GM18867 (cell line): ENCODE measurements around the gene CNOT3.
A peak's percentile ranks its signal among the peaks of the same experiment; 100 is the strongest.
"Not testable (repeated sequence)": the region's sequence is repeated elsewhere in the genome, so short reads cannot be mapped to it uniquely, and the experiment has no call there.

ENCODE experiments used
- ATAC-seq: cut with Tn5 transposase; IDR thresholded peaks from one replicate; pipeline ENCODE4 v1.9.1; 2021; ENCODE audit warnings: mild to moderate bottlenecking, moderate library complexity; ENCODE audit not compliant: unreplicated experiment

CNOT3 gene

DNA sequence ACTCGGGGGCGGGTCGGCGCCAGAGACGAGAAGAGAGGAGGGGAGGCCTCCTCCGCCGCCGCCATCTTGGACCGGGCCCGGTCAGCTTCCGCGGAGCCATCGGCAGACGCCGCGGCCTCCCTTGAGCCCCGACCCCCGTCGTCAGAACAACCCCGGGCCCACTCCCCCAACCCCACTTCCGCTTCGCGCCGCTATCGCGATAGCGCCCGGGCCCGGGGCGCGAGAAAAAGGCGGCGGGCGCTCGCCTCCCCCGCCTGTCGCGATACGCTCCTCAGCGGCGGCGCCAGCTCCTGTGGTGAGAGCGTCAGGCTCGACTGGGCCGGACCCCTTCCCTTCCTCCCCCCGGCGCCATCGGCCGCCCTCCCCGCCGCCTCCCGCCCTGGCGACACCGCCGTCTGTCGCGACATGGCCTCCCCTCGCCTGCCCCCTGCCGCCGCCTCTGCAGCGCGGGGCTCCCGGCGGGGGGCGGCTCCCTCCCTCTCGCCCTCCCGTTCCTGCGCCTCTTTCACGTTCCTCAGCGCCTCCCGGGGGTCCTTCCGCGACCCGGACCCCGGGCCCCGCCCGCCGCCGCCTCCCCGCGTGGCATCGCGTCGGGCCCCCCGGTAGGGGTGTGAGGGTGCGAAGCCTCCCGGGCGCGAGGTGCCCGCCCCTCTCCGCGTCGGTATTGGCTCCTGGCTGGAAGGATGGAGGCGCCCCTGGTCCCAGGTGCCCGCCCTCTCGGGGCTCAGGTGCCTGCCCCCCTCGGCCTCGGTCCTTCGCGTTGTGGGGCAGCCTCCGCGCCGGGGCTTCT, at the start of gene CNOT3:
Gene CNOT3, plus strand, starts transcription at position 64 of the 790 bp plus-strand sequence. CDS start 5,217 bp downstream, outside the sequence.
- no peak for ATAC-seq

- no peak for ATAC-seq
Measured at GRCh38 chr19:54094426-54095000, 43.0 kb upstream of the CNOT3 start.

DNA sequence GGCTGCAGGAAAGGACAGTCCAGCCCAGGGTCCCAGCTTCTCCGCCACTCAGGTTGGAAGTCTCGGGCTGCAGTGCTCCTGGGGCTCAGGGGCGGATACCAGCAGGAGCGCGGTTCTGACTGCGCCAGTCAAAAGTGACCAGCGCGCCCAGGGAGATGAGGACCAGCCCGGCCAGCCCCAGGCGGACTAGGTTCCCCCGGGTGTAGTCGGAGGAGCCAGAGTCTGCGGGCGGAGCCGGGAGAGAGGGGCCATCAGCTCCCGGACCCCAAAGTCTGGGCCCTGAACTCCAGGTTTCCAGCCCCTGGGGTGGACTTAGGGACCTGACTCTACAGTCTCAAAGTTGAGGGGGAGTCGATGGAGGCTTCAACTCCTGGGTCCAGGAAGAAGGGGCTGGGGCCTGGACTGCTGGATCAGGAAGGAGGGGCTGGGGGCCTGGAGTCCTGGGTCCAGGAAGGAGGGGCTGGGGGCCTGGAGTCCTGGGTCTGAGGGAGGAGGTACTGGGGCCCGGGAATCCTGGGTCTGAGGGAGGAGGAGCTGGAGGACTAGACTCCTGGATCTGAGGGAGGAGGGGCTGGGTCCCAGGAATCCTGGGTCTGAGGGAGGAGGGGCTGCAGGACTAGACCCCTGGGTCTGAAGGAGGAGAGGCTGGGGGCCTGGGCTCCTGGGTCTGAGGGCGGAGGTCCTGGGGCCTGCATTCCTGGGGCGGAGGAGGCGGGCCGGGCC, 42.3 kb upstream of the CNOT3 start:
- no peak for ATAC-seq

DNA sequence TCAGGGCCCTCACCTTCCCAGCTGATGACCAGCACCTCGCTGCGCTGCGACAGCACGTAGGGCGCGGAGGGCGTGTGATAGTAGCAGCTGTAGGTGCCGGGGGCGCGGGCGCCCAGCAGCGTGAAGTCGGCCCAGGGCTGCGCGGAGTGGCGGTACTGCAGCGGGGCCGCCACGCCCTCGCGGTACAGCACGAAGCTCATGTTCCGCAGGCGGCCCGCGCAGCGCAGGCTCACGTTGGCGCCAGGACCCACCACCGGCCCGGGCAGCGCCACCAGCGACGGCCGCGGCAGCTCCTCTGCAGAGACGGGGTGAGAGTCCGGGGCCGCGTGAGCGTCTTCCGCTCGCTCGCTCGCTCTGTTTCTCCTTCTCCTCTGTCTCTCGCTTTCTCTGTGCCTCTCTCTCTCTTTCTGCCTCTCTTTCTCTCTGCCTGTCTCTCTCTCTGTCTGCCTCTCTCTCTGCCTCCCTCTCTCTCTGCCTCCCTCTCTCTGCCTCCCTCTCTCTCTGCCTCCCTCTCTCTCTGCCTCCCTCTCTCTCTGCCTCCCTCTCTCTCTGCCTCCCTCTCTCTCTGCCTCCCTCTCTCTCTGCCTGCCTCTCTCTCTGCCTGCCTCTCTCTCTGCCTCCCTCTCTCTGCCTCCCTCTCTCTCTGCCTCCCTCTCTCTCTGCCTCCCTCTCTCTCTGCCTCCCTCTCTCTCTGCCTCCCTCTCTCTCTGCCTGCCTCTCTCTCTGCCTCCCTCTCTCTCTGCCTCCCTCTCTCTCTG, 41.5 kb upstream of the CNOT3 start:
- not testable (repeated sequence) for ATAC-seq

GRCh38 chr19:54096617-54097106, 40.9 kb upstream of the CNOT3 start:
- ATAC-seq = no peak

- ATAC-seq = no peak
Measured at GRCh38 chr19:54099190-54099902, 38.2 kb upstream of the CNOT3 start.

- ATAC-seq = not testable (repeated sequence)
Measured at GRCh38 chr19:54099903-54100255, 37.7 kb upstream of the CNOT3 start.

GRCh38 chr19:54100561-54100960, 37.0 kb upstream of the CNOT3 start, which contains the start of gene OSCAR:
Gene OSCAR (minus strand): TSS chr19:54100803. CDS start chr19:54100792, 11 bp downstream.
- no peak for ATAC-seq

GRCh38 chr19:54102421-54103169, 35.0 kb upstream of the CNOT3 start, which contains the start of gene NDUFA3:
Gene NDUFA3 (plus strand): TSS chr19:54102855. CDS start chr19:54102879, 24 bp downstream.
- ATAC-seq = peak; percentile 93

GRCh38 chr19:54104998-54105715, 32.4 kb upstream of the CNOT3 start:
- ATAC-seq = no peak

DNA sequence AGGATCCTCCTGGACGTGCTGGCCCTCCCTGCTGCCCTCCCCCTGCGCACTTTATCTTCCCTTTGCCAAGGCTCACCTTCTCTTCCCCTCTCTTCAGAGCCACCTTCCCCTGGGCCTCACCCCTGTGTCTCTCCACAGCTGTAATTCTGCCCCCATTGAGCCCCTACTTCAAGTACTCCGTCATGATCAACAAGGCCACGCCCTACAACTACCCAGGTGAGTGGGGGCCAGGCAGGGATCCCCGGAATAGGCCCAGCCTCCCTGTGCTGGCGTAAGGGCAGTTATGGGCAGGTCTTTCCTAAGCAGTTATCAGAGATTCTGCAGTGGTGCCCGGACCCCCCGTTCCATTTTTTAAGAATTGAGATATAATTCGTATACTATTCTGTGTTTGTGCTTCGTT, 31.8 kb upstream of the CNOT3 start:
- ATAC-seq = no peak

- ATAC-seq = no peak
Measured at GRCh38 chr19:54106716-54107115, 30.8 kb upstream of the CNOT3 start.

DNA sequence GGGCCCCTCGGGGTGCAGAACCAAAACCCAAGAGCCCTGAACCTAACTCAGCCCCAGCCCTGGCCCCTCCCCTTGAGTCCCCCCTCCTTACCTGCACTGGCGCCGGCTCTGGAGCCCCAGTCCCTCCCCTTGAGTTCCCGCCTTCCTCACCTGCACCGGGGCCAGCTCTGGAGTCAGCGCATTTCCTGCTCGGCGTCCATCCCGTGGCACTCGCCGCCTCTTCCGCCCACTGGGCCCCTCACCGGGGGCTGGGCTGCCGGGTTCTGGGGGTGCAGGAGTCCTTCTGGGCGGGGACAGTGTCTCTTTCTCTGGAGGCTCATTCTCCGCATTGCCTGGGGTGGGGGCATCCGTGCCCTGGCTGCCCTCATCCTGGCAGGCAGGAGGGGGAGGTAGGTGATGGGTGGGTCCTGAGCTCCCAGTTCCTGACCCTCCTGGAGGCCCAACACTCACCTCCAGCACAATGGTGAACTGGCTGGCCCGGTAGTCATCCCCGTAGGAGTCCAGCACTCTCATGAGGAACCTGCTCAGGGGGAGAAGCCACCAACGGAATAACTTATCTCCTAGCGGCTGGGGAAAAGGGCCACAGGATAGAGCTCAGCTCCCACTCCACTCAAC, 29.6 kb upstream of the CNOT3 start:
- ATAC-seq = no peak

- ATAC-seq = no peak
Measured at GRCh38 chr19:54108496-54108895, 29.1 kb upstream of the CNOT3 start.

DNA sequence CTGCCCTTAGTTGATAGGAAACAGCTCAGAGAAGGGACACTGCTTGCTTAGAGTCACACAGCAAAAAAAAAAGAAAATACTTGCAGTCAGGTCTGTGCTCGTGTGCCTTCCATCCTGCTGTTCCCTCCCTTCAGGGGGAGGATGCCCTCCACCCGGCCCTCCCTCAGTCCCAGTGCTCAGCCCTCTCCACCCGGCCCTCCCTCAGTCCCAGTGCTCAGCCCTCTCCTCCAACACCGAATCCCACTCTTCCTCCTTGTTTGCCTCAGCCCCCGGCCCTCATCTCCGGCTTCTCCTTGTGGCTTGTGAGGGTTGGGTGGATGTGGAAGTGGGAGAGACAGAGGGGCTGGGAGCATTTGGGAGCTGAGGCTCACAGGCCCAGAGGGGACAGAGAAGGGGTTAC, 27.9 kb upstream of the CNOT3 start:
- ATAC-seq = no peak

GRCh38 chr19:54114340-54115108, 23.0 kb upstream of the CNOT3 start:
- no peak for ATAC-seq
